GM19455 (cell line): Measurements from ENCODE around the gene COL6A3.

ENCODE experiments used
- ATAC-seq: cut with Tn5 transposase; IDR thresholded peaks from one replicate; pipeline ENCODE4 v1.9.1; 2021; ENCODE audit not compliant: unreplicated experiment

COL6A3 gene, protein sequence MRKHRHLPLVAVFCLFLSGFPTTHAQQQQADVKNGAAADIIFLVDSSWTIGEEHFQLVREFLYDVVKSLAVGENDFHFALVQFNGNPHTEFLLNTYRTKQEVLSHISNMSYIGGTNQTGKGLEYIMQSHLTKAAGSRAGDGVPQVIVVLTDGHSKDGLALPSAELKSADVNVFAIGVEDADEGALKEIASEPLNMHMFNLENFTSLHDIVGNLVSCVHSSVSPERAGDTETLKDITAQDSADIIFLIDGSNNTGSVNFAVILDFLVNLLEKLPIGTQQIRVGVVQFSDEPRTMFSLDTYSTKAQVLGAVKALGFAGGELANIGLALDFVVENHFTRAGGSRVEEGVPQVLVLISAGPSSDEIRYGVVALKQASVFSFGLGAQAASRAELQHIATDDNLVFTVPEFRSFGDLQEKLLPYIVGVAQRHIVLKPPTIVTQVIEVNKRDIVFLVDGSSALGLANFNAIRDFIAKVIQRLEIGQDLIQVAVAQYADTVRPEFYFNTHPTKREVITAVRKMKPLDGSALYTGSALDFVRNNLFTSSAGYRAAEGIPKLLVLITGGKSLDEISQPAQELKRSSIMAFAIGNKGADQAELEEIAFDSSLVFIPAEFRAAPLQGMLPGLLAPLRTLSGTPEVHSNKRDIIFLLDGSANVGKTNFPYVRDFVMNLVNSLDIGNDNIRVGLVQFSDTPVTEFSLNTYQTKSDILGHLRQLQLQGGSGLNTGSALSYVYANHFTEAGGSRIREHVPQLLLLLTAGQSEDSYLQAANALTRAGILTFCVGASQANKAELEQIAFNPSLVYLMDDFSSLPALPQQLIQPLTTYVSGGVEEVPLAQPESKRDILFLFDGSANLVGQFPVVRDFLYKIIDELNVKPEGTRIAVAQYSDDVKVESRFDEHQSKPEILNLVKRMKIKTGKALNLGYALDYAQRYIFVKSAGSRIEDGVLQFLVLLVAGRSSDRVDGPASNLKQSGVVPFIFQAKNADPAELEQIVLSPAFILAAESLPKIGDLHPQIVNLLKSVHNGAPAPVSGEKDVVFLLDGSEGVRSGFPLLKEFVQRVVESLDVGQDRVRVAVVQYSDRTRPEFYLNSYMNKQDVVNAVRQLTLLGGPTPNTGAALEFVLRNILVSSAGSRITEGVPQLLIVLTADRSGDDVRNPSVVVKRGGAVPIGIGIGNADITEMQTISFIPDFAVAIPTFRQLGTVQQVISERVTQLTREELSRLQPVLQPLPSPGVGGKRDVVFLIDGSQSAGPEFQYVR (N-terminal part only)

DNA sequence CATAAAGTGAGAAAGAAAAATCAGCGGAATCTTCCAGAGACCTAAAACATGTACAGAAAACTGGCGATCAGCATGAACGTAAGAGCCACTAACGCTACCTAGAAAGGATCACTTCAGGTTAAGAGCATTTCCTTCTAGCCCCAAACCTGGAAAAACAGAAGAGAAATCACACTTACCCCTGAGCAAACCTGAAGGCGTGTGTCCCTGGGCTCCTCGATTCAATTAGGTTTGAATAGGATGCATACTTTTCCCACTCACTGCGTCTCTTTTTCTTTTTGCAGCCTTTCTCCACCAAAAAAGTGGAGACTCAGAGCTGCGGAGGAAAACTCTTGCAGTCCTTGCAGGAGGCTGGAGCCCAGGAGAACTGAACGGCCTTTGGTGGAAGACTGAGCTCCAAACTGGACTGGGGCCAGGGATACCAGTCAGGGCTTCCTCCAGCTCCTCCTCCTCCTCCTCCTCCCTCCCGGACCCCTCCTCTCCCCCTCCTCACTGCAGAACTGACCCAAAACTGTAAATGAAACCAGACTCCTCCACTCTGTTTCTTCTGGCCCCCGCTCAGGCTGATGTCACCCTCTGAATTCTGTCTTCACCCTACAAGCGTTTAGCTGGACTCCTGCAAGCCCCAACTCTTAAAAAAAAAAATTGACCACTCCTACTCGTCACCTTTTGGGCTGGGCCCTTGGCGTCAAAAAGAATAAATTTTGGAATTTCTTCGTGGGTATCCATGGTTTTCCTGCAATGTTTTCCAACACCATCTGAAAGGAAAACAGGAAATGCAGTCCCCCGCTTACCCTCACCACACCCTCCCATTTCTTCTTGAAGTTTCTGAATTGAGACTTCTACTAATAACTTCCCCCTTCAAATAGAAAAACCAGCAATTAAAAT lies at the start of gene COL6A3:
TSS of gene COL6A3 (minus strand) at position 388 of the 885 bp plus-strand sequence. CDS start 17,347 bp downstream, outside the sequence.
- ATAC-seq, result no peak

DNA sequence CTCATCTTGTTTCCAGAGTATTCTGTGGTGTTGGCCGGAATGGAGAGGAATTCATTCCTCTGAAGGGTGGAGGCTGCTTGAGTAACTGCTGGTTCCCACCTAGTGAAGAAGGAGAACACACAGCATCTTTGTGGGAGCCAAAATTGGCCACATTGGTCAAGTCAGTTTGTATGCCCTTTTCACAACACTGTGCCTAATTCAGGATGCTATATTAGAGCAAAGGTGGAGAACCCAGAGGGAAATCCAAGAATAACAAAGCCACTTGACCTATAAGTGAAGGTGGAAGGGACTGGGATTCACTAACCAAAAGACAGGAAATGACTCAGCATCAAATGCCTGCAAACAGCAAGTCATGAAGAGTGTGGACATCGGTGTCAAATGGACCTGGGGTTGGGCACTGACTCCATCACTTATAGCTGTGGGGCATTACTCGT lies 45.8 kb upstream of the COL6A3 start:
- no peak for ATAC-seq

DNA sequence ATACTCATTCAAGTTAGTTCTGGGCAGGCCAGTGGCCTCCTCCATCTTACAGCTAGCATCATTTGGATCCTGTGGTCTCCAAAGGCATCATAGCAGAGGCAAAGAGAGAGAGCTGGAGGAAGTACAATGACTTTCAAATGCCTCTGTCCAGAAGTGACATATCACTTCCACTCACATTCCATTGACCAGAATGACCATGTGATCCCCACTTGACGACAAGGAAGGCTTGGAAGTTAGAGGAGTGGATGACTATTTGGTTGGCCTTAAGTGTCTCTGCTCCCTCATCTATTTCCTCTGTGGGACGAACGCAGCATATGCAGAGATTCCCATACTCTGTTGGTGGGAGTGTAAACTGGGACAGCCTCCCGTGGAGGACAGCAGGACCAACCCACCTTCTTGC lies 45.3 kb upstream of the COL6A3 start:
- ATAC-seq, result no peak

DNA sequence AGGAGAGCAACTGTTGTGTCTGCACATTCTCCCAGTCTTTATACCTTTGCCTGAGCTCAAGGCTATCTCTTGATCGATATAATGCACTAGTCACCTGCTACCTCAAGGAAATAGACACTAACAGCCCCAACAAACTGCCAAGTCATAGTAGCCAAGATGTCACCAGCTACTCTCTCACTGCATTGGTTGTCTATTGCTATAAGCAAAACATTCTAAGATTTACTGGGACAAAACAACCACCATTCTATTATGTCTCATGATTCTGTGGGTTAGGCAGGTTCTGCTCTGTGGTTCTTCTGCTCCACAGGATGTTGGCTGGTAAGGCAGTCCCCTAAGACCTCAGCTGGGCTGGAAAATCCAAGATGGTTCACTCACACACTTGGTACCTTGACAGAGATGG lies 44.6 kb upstream of the COL6A3 start:
- ATAC-seq, result no peak

DNA sequence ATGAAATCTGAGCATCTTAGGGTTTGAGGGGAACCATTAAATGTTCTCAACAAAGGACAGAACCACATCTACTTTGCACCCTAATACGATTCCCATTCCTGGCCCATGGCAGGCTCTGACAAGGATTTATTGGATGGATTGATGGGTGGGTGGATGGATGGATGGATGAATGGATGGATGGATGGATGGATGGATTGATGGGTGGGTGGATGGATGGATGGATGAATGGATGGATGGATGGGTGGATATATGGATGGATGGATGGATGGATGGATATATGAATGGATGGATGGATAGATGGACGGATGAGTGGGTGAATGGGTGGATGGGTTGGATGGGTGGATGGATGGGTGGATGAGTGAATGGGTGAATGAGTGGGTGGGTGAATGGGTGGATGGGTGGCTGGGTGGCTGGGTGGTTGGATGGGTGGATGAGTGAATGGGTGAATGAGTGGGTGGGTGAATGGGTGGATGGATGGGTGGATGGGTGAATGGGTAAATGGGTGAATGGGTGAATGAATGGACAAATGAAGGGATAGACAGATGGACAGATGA lies 43.5 kb upstream of the COL6A3 start:
- ATAC-seq, result no peak

DNA sequence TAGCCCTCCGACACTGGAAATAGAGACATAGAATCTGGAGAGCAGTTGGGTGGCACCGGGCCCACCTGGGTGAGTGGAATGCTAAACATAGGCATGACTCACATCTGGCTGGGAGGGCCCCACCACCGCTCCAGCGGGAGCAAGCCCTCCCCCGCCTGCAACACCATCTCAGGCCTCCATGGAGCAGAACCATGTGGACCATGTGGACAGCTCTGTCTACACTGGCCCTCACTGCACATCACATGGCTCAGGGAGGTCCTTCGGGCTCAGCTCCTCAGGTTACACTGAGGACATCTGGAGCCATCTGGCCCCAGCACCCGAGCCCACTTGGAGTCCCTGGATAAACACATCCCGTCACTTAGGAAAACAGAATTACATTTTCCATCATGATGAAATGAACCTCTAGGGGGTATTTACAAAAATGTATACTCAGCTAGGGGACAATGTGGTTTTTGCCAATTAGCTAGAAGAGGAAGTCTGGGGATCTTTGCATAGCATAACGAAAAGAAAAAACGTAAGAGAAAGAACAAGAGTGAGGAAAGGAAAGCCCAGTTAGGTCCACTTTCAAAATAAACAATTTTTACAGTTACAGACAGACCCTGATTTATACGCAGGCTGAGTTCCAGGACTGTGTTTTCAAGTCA lies 42.4 kb upstream of the COL6A3 start:
- ATAC-seq, result no peak

DNA sequence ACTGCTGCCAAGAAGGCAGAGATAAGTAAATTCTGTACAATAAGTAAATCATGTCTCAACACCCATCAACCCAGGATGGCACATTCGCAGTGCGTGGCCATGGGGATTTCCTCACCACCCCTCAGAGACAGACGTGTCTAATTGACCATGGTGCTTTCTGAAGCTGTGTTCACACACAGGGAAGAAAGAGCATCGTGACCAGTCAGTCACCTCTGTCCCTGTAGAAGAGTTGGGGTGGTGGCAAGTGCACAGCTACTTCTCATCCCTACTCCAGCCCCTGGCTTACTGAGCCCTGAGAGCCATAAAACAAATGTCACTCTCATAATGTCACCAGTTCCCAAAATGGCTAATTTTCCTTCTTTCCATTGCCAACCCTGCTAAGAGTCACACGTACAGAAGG lies 41.8 kb upstream of the COL6A3 start:
- no peak for ATAC-seq

DNA sequence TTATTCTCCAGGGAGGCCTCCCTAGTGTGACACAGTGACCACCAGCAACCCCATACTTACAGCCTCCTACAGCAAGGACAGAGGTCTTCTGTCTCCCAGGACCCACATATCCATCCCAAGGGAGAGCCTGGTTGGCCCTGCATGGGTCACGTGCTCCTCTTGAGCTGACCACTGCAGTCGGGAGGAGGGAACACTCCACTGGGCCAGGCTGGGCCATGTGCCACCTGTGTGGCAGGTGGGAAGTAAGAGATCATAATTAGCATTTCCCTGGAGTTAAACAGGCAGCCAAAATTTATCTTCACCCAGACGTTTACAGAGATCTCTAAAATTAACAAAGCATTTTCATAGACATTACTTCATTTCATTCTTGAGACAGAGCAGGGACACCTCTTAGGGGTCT lies 39.7 kb upstream of the COL6A3 start:
- no peak for ATAC-seq

DNA sequence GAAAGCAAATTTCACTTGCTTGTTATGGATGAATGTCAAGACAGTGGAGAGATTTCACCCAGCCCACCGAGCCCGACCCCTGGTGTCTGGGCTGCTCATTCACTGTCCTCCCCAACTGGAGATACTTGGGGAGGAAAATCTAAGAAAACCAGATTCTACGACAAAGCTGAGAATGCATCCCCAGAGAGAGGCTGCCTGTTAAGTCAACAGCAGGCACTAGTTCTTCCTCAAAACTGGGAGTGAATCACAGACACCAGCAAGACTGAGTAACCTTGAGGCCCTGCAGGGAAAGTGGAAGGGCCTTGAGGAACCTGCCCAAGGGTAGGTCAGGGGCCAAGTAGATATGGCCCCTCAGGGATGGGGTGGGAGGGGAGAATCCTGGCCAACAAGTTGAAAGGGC lies 38.9 kb upstream of the COL6A3 start:
- no peak for ATAC-seq

DNA sequence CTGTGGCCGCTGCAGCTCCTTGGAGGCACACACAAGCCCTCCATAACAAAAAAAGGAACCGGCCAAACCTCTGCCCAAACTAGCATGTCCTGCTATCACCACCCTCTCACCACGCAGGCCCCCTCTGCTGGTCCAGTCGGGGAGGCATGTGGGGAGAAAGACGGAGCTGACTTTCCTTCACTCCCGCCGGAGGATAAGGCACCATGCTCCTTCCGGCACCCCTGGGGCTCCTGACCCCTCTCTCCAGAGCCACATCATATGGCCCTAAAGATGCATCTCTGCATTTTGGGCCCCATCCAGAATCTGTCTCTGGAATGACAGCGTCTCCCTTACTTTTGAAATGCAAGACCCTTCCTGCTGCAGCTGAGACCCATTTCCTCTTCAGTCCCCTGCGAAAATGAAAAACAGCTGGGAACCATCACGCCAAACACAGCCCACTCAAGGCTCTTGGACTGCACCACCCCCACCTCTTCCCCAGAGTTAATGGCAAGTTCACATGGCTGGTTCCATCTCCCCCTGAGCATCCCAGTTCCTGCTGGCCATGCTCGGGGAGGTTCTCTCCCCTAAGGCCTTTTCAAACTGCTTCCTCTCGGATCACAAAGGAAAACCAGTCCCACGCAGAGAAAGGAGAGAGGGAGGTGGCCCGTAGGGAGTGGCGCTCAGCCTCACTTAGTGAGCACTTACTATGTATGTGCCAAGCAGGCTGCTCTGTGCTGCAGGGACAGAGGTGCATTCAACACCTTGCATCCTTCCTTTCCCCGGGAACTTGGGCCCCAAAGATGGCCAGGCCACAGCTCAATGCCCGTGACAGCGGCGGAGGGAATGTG lies 37.9 kb upstream of the COL6A3 start:
- no peak for ATAC-seq

DNA sequence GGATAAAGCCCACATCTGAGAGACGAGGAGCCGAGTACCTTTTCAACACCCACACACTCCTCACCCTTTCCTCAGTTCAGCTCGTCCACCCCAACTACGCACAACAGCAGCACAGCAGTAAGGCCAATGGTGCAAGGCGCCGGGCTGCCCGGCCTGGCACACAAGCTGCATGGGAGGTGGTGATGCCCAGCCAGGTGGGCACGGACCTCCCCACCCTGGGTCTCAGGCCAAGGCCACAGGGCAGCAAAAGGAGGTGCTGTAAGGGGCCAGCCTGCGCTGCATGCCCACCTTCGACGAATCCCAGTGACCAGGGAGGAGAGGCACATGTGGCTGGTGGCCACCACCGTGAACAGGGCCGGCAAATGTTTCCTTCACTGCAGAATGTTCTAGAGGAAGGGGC lies 36.6 kb upstream of the COL6A3 start:
- no peak for ATAC-seq

DNA sequence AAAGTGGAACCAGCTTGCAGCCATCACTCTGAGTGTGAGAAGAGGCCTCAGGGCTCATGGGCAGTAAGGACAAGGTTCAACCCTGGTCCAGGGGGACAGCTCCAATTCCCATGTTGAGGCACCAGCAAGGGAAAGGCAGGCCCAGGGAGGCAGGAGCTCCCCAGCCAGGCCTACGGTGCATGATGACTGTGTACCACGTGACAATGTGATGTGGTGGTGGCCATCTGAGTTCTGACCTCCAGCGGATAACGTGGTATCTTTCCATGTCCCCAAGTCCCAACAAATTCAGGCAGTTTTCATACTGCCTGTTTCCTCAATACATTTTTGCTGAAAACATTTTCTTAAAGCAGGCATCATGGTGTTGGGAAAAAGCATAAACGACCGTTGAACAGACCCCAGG lies 36.1 kb upstream of the COL6A3 start:
- ATAC-seq, result no peak

DNA sequence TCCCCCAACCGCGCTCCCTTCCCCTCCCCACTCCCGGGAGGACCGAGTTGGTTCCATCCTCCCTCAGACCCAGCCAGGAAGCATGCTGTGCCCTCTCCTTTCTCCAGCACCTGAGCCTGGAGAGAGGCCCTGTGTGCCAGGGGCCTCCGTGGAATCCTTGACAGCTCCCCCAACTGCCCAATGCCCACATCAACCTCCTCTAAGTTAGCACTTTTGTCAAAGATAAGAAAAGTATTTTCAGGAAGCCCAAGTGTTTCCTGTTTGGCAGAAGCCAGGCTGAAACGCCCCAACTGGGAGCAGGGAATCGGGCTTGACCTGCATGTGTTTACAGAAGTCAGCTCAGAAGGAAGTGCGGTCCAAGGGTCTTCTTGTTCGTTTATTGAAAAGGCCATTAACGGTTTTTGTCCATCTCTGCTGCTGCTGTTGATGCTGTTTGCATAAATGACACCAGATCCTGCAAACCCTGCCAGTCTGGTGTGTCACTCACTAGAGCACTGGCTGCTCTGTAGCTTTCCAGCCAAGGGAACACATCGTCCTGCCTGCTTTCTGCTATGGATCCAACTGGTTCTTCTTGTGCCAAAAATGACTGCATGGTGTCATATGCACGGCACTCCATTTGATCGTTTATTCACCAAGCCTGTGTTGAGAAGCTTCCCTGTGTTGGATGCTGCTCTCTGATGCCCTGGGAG lies 35.4 kb upstream of the COL6A3 start:
- ATAC-seq, result no peak

DNA sequence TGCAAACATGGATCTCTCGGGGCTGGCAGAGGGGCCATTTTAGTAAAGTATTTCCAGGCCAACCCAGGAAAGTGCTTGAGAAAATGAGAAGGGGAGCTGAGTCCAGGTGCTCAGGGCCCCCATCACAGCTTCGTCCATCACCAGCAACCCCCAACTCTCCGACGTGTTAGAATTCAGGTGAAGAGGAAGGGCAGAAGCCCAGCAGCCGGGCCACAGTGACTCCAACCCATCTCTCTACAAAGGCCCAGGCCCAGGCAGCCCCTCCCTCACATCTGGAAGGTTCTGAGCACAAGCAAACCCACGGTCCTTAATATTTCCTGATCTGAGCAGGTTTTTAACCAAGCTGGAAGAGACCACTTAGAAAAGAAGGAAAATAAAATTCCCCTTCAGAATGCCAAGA lies 34.7 kb upstream of the COL6A3 start:
- no peak for ATAC-seq

DNA sequence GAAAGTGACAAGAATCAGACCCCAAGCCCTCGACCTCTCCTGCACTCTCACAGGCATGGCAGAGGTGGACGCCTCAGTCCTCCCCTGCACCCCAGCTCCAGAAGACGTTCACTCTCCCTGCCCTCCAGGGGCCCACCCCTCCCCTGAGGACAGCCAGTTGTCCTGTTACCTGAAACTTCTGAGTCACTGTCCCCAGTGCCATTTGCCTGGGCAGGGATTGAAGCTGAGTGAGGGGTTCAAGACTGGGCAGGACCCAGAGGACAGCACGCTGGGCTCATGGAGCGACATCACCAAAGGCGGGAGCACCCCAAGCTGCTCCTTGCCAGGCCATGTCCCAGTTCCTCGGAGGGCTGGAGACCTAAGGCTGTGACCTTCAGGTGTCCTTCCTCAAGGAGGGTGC lies 34.2 kb upstream of the COL6A3 start:
- no peak for ATAC-seq

DNA sequence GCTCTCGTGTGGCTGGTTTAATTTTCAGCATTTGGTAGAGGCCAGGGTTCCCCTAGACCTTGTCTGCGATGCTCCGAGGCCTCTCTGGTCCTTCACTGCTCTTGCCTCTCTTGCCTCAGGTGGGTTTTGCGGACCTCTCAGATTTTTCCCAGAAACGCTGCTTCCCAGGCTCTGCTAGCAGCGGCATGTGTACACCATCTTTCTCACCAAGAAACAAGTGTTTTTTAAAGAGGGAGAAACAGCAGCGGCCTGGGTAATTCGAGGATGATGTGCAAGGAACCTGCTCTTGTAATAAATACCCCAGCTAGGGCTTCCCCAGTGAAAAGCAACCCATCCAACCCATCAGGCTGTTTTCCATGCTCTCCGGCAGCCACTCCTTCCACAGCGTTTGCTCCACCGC lies 33.5 kb upstream of the COL6A3 start:
- ATAC-seq, result no peak

DNA sequence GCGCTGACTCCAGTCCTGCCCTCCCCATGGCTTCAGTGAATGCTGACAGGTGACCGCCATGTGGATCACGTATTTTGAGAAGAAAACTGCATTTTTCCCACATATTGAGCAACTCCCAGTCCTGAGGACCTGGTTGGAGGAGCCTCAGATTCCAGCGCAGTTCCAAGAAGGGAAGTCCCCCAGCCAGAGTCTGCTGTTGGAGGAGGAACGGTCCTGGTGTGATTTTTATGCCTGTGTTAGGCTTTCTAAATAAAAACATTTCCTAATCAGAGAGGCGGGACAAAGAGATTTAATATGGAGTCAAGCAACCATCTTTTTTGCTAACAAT lies 32.3 kb upstream of the COL6A3 start:
- no peak for ATAC-seq

DNA sequence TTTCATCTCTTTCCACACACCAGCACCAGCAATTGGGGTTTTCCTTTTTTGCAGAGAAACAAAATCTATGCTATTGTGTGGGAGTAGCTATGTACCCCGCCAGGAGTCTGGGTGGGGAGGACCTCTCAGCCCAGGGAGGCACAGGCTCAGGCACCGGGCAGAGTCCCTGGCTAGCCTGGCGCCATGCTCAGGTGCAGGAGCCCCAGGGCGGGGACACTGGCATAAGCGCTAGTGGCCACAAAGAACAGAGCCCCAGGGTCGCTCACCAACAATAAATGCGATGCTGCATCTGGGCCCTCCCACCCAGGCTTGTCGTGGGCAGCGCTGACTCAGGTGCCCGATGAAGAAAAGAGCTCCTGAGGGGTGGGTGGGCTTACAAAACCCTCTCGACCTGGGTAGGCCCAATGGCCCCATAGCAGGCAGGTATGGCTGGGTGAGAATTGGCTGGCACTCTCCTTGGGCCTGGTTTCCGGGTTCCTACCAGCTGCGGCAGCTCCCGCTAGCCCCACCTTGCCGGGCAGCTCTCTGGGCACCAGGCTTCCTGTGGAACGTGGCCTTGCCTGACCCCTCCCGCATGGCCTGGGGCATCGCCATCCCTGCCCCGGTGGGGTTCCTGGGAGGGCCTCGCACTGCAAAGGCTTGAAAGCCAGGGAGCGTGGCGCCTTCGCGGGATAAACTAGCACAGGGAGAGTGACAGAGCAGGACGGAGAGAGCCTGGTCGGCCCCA lies 31.8 kb upstream of the COL6A3 start:
- no peak for ATAC-seq
